Measurements from ENCODE around the gene PDZD2.

The PDZD2 gene

DNA sequence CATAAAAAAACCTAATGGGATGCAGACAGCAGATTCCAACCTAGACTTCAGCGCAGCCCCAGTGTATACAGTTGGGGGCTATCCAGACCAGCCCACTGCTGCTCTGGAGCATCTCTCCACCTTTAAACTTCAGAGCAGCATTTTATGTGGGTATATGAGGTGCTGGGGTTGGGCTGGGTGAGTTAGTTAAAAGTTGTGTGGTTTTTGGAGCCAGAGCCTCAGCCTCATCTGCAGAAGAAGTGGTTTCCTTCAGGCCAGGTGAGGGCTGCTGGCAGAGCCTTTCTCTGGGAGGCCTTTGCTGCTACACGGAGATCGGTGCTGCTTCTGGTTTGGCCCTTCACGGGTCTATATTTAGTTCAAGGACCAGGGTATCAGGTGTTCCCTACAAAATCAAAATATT is 228.3 kb downstream of the PDZD2 start:
- DNase-seq (ENCODE audit: low spot score): no peak

DNA sequence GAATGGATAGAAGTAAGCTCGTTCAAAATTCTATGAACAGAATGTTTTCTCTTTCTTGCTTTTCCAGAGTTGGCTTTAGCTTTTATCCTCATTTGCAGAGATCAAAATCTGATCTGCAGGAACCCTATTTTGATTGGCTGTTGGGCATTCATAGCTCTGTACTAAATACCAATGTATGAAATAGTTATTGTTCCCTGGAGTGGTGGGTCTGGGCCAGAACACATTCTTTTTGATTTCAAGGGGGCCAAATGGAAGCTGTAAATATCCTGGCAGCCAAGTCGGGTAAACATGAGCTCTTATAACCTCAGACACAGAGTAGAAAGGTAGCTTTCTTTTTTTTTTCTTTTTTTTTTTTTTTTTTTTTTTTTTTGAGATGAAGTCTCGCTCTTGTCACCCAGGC is 241.5 kb downstream of the PDZD2 start:
- no peak for DNase-seq (ENCODE audit: low spot score)

DNA sequence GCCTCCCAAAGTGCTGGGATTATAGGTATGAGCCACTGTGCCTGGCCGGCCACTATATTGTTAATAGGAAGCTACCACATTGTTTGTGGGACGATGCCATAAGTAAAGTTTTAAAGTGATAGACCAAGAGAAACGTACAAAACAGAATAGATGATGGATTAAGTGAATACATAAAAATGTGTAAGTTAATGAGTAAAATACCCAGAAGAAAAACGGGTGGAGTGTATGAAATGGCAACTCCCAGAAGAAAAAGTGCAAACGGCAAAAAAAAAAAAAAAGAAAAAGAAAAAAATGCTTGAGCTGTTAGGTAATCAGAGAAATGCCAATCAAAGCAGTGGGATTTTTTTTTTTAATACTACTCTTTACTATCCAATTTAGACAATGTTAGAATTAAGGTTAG is 246.0 kb downstream of the PDZD2 start:
- DNase-seq (ENCODE audit: low spot score): no peak

DNA sequence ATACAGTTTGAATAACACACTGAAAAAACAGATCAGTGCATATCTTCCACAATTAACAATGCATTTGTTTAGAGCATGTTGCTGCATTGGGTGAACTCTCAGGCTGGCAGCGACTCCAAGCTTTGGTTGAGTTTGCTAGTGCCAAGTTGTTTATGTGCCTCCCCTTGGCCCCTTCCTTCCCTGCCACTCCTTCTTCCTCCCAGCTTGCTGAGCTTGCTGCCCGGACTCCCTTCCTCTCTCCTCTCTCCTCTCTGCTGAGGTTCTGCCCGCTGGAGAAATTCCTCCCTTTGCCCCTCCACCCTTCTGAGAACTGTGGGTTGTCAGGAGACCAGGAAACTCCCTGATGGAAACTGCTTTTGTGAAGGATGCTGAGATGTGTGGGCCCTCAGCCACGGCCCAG is 247.3 kb downstream of the PDZD2 start:
- no peak for DNase-seq (ENCODE audit: low spot score)

DNA sequence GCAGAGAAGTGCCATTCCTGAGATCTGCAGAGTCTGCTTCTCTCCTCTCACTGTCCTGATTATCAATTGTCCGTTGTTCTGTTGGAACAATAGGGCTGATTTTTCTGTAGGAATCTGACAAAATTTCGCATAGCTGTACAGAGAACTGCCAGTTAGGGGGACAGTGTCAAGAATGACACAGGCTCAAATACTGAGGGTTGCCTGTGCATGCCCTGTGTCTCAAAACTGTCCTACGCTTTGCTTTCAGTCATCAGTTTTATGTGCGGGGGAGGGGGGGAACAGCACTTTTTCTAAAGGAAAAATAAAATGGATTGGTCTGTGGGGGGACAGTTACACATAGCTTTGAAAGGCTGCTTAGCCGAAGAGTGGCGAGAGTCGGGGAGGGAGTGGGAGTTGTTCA is 248.6 kb downstream of the PDZD2 start:
- DNase-seq (ENCODE audit: low spot score): no peak

DNA sequence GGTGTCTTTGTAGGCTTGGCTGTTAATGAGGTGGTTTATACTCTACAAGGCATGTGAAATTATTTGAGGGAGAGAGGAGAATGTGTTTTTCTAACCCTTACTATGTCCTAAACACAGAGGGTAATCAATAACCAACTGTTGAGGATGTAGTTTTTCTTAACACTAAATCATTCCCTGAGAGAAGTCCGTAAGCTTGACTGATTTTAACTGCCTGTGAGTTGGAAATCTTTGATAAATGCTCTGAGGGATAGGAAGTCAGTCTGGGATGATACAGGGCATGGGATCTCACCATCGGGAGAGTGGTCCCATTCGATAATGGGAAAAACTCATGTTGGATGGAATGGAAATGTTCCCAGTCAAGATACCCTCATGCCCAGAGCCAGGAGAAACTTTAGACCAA is 249.6 kb downstream of the PDZD2 start:
- no peak for DNase-seq (ENCODE audit: low spot score)

DNA sequence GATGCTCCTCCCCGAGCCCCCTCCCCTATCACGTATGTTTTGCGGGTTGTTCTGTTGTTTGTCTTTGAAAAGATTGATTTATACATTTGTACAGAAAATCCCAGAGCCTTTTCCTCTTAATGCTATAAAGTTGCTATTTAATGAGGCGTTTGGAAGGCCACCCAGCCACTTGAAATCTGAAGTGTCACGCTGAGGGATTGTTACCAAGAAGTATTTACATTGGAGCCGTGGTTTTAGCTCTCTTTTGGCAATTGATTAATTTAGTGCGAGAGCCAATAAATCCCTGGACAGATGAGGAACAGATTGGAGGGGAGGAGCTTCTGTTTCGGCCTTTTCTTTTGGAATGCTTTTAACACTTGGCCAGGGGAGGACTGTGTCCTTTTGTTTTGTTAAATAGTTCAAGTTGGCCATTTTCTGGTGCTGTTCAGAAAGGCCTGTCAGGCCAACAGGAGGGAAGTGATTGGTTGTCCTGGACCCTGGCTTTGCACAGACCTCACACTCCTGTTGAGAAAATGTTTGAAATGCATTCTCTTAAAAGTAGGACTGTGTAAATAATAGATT is 250.2 kb downstream of the PDZD2 start:
- no peak for DNase-seq (ENCODE audit: low spot score)

DNA sequence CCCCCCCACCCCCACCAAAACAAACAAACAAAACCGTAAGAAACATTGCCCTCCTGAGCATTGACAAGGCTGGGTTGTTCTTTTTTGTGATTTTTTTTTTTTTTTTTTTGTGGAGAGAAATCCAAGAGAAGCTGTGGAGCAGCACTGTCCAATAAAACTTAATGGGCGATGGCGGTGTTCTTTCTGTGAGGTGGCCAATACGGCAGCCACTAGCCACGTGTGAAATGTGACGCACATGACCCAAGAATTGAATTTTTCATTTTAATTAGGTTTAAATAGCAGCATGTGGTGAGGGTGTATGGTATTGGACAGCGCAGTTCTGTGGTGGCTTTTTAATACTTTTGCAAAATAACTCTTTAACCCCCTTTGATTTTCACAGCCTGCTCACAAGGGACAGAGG is 251.1 kb downstream of the PDZD2 start:
- no peak for DNase-seq (ENCODE audit: low spot score)

DNA sequence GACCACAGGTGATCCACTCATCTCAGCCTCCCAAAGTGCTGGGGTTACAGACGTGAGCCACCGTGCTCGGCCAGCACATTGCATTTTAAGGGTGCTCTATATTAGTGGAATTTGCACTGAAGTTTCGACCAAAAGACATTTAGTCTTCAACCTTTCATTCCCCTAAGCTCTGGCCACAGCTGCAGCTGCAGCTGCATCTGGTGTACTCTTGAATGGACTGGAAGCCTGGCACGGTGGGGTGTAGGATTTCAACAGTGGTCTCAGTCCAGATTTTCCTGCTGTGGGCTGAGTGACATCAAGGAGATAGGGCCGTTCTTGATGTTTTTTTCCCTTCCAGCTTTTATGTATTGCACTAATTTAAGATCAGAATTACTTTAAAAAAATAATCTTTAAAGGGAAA is 255.2 kb downstream of the PDZD2 start:
- no peak for DNase-seq (ENCODE audit: low spot score)

DNA sequence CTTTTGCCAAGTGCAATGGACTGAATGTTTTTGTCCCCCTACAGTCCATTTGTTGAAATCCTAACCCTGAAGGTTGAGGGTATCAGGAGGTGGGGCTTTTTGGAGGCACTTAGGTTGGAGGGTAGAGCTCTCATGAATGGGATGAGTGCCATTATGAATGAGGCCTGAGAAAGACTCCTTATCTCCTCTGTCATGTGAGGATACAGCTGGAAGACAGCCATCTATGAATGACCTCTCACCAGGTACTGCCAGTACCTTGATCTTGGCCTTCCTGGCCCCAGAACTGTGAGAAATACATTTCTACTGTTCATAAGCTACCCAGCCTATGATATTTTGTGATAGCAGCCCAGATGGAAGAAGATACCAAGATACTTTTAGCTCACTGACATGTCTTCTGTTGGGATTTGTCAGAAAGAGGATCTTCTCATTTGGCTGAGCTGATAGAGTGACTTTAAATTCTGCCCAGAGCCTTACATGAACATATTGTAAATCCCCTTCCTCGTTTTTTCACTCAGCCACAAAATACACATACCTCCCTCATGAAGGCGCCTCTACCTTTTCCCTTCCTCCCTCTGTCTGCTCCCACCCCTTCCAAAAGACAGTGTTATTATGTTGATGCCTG is 256.4 kb downstream of the PDZD2 start:
- DNase-seq (ENCODE audit: low spot score): no peak

DNA sequence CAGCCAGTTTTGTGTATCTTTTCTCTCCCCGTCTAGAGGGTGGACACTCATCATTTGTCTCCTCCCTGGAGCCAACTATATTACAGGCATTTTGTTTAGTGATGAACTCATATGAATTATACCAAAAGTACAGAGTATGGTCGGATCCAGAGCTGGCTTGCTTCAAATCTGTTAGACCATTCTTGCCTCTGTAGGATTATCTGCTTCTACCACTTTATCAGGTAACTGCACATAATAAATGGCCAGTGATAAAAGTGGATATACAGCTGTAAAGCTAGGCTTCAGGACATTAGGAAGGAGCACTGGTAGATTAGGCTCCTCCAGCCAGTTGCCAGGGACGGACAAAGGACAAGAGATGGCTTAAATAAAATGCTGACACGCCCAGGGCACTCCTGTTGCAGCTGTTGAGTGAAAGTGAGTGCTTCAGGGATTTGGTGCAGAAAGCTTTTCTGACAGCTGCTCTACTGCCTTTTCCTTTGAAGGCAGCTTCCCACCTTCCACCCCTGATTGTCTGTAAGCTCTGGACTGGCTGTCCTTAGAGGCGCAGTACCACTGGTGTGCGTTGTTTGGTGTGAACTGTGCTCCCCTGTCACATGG is 259.2 kb downstream of the PDZD2 start:
- DNase-seq (ENCODE audit: low spot score): no peak

DNA sequence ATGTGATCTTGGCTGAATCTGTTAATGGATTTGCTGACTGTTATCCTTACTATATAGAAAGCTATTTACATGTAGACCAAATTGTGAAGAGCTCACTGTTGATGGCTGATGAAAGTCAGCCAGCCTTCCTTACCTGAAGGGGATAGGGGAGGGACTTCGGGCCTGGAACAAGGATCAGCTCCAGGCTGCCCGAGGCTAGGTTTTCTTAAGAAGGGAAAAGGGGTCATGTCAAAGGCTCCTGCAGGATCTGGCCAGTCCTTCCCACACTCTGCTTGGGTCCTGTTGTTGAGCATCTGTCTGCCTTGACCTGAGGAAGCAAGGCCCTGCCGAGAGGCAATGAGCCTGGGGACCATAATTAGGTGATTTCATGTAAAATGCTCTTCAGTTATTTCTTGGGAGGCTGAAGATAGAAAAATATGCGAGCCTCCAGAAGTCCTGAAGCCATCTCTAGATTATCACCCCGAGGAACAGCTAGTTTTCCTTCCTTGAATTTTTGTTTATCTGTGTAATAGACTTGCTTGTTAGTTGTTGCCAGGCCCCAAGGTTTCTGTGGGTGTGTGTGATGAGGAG is 261.4 kb downstream of the PDZD2 start:
- DNase-seq (ENCODE audit: low spot score): no peak

DNA sequence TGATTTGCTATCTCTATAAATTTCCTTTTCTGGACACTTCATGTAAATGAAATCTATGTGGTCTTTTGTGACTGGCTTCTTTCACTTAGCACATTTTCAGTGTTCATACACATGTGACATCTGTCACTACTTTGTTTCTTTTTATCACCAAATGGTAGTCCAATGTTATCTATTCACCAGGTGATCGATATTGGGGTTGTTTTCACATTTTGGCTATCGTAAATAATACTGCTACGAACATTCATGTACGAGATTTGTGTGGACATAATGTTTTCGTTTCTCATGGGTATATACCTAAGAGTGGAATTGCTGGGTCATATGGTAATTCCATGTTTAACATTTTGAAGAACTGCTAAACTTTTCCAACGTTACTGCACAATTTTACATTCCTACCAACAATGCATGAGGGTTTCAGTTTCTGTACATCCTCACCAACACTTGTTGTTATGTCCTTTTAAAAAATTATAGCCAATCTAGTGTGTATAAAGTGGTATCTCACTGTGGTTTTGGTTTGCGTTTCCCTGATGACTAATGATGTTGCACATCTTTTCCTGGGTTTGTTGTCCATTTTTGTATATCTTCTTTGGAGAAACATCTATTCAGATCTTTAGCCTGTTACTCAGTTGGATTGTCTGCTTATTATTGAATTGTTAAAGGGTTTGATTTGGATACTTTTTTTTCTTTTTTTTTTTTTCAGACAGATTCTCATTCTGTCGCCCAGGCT is 263.0 kb downstream of the PDZD2 start:
- DNase-seq (ENCODE audit: low spot score): no peak

DNA sequence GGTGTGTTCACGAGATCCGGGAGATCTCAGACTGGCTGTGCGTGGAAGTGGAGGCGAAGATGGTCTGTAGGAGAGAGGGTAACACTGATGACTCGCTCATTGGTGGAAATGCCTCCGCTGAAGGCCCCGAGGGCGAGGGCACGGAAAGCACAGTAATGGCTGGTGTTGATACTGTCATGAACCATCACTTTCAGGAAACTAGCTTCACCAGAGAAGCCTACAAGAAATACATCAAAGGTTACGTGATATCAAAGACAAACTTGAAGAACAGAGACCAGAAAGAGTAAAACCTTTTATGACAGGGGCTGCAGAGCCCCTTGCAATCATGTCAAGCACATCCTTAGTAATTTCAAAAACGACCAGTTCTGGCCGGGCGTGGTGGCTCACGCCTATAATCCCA is 269.5 kb downstream of the PDZD2 start:
- no peak for DNase-seq (ENCODE audit: low spot score)

DNA sequence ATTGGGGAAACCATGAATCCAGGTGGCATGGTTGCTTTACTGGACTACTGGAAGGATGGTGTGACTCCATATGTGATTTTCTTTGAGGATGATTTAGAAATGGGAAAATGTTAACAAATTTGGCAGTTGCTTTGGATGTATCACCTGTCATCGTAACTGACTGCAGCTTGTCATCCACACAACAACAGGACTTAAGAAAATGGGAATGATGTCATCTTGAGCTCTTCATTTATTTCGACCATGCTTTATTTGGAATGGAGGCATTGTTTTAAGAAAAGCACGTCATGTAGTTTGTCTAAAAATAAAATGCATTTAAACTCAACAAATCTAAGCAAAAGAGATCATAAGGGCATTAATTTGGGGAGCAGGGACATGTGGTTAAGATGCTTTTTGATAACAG is 270.1 kb downstream of the PDZD2 start:
- no peak for DNase-seq (ENCODE audit: low spot score)

DNA sequence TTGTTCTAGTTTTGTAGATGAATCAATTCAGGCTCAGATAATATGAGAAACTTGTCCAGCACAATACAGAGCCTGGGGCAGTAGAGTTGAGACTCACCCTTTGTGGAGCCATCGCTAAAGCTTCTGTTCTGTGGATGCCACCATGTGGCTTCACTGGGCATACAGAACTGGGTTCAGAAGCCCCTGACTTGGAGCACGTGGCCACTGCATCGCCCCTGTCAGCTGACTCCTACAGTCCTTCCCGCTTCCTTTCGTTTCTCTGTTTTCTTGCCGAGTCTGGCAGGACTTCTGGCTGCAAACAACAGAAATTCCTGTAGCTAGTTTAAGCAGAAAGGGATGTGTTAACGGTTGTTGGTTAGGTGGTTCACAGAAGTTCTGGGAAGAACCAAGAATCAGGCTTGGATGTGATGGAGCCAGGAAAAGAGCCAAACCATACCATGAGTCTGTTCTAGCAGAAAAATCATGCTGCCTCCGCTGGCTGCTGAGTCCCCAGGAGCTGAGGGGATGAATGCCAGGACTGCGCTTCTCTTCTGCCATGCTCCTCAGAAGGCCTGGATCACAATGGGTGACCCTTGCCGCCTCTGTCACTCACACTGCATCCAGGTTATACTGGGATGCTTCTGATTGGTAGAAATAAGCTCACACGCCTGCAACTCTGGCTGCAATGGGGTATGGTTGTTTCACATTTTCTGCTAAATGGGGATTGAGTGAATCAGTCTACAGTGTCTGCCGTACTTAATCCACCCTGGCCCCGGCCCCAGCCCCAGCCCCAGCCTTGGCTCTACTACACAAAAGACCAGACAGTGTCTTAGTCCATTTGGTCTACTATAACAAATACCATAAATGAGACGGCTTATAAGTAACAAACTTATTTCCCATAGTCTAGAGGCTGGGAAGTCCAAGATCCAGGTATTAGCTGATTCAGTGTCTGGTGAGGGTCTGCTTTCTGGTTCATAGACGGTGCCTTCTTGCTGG is 272.6 kb downstream of the PDZD2 start:
- no peak for DNase-seq (ENCODE audit: low spot score)

DNA sequence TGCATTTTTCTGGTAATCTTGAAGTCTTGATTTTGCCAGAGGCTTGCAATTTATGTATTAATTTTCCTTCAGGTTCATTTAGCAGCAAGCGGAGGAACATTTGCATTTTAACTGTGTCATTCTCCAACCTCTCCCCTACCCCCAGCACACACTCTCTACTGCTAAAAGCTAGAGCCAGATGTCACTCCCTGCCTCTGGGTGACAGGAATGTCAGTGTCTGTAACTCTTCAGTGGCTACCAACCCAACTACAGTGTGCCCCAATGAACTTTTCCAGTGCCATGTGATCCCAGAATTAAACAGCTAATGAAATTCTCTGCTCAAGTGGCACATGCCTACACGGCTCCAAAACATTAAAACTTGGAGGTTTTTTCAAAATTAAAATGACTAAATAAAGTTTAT is 274.9 kb downstream of the PDZD2 start:
- DNase-seq (ENCODE audit: low spot score): no peak

DNA sequence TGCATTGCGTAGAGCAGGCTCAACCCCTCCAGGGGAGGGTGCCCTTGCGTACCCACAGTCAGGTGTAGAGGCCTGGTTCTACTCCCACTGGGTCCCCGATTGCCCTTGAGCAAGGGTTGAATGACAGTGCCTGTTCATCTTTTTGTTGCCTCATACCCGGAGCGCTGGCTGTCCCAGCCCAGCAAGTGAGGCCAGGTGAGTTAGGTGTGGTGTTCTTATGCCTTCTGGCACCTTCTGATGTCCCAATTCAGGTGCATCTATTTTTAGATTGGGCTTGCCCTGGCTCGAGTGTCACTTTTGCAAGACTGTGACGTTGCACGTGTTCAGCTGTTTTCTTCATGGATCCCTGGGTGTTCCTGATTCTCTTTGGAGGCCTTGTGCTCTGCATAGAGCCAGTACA is 277.4 kb downstream of the PDZD2 start:
- no peak for DNase-seq (ENCODE audit: low spot score)

DNA sequence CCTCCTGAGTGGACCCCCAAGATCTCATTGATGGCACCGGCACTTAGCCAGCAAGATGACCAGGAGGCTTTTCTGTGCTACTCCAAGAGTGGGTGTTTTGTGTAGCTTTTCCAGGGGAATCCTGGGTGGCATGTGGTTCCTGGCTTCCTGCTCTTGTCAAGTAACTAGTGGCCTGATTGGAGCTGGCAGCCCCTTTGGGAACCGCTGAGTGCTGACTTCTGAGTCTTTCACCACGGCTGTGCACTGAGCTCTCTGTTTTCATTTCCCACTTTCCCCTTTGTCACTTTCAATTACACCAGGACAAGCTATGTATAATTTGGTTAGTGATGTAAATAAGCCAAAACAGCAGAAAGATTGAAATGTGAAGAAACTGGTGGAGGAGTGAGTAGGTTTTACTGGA is 279.8 kb downstream of the PDZD2 start:
- no peak for DNase-seq (ENCODE audit: low spot score)

DNA sequence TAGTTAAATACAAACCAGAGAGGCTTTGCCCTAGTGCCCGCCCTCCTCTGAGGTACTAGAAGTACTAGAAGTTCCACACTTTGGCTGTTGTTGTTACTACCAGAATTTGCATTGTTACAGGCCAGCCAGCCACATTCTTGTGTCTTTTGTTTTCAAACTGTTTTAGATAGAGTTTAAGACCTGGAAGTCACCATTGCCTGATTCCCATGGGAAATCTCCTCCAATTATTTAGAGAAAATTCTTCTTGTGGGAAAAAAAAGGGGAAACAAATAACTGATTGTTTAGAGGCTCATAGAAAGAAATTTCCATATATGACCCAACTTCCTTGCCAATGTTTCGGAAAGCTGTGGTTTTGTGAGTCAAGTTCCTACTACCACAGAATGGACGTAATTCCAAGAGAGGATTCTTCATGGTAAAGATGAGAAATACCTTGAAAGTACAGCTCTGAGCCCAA is 282.9 kb downstream of the PDZD2 start:
- no peak for DNase-seq (ENCODE audit: low spot score)

DNA sequence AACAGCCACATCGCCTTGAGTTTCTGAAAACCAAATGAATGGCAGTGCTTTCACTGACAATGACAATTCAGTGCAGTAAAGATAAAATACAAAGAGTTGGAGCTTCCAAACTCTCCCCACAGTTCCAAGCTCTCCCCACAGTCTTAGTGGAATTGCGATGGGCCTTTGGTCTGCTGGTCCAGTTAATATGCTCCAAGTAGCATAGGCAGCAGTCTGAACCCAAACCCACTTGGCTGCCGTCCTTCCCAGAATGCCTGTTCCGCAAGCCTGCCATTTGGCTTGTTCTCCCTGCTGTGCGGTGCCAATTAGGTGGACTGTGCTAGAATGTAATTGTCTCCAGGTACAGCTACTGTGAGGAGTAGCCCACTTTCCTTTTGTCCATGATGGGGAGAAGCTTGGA is 285.1 kb downstream of the PDZD2 start:
- no peak for DNase-seq (ENCODE audit: low spot score)

DNA sequence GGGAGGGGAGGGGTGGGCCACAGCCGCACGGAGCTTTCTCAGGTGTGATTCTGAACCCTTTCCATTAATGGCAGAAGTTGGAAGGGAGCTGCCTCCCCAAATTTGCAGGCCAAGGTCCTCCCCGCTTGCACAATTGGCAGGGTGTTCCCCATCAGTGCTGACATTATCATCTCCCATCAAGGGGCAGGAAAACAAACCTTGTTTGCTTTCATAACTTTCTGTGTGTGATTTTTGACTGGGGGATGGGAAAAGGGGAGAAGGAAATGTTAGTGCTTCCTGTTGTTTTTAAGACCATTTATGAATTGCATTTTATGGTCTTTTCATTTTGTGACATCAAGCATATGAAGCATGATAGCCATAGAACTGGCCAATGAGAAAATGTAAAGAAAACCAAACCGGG is 292.9 kb downstream of the PDZD2 start:
- no peak for DNase-seq (ENCODE audit: low spot score)

Measured in hematopoietic multipotent progenitor cell treated with erythropoietin and hydrocortisone succinate and interleukin-3 and kit ligand, for 15 days (in vitro differentiated cells).